SK-N-MC (cell line): ENCODE results near the gene MARCHF10.

Experiments used
- EZH2 ChIP-seq: fragments of 200-600 bp; sonication (generic); IDR thresholded peaks from one replicate; pipeline ENCODE4 v1.6.1; 2017; ENCODE audit warnings: antibody characterized with exemption
- POLR2AphosphoS5 ChIP-seq: IDR thresholded peaks from 2 replicates; pipeline ENCODE4 v1.6.1; 2012; ENCODE audit warnings: mild to moderate bottlenecking, low read depth, low read length, borderline replicate concordance

- TF ChIP-seq POLR2AphosphoS5 (no peak), EZH2 (no peak)
These were observed 99.5 kb downstream of the MARCHF10 start for GRCh38 chr17:62708587-62708986.
